Activated effector memory CD4-positive, alpha-beta T cell treated with Interleukin-2 at 50 U/mL for 16 hours (primary cell): ENCODE results near the gene RAPGEF6.
"Not testable (repeated sequence)": the region's sequence is repeated elsewhere in the genome, so short reads cannot be mapped to it uniquely, and the experiment has no call there.

Experiments
- DNase-seq: peaks from one replicate; pipeline ENCODE4 v3.0.0-alpha.2; 2020

Gene RAPGEF6

GRCh38 chr5:131607903-131608540 is 27.0 kb downstream of the RAPGEF6 start:
- no peak for DNase-seq

- no peak for DNase-seq
Observed at GRCh38 chr5:131607418-131607817, 27.6 kb downstream of the RAPGEF6 start.

GRCh38 chr5:131605086-131605485 is 29.9 kb downstream of the RAPGEF6 start:
- DNase-seq: no peak

GRCh38 chr5:131595088-131596033 is 39.7 kb downstream of the RAPGEF6 start:
- DNase-seq: no peak

- no peak for DNase-seq
Observed at GRCh38 chr5:131593921-131594320, 41.1 kb downstream of the RAPGEF6 start.

- not testable (repeated sequence) for DNase-seq
Observed at GRCh38 chr5:131593436-131593835, 41.6 kb downstream of the RAPGEF6 start.

GRCh38 chr5:131589510-131590348 is 45.3 kb downstream of the RAPGEF6 start:
- DNase-seq: peak; percentile 9

GRCh38 chr5:131587541-131587940 is 47.5 kb downstream of the RAPGEF6 start:
- no peak for DNase-seq

GRCh38 chr5:131581702-131582101 is 53.3 kb downstream of the RAPGEF6 start:
- no peak for DNase-seq

GRCh38 chr5:131579917-131580671 is 54.9 kb downstream of the RAPGEF6 start:
- DNase-seq: no peak

GRCh38 chr5:131575660-131576227 is 59.3 kb downstream of the RAPGEF6 start:
- DNase-seq: no peak

- DNase-seq: no peak
Observed at GRCh38 chr5:131571669-131572168, 63.3 kb downstream of the RAPGEF6 start.

- DNase-seq: no peak
Observed at GRCh38 chr5:131570757-131571156, 64.3 kb downstream of the RAPGEF6 start.

GRCh38 chr5:131564229-131564652 is 70.8 kb downstream of the RAPGEF6 start:
- DNase-seq: no peak

GRCh38 chr5:131563434-131564228 is 71.4 kb downstream of the RAPGEF6 start:
- DNase-seq: no peak

GRCh38 chr5:131550606-131551005 is 84.4 kb downstream of the RAPGEF6 start:
- no peak for DNase-seq

GRCh38 chr5:131548176-131548575 is 86.9 kb downstream of the RAPGEF6 start:
- DNase-seq: no peak

GRCh38 chr5:131545845-131546244 is 89.2 kb downstream of the RAPGEF6 start:
- no peak for DNase-seq

- no peak for DNase-seq
Observed at GRCh38 chr5:131542723-131543122, 92.3 kb downstream of the RAPGEF6 start.

- no peak for DNase-seq
Observed at GRCh38 chr5:131541762-131542161, 93.3 kb downstream of the RAPGEF6 start.

GRCh38 chr5:131541071-131541470 is 94.0 kb downstream of the RAPGEF6 start:
- DNase-seq: no peak
